Measurements from ENCODE around the gene TMEM221.

The TMEM221 gene

DNA sequence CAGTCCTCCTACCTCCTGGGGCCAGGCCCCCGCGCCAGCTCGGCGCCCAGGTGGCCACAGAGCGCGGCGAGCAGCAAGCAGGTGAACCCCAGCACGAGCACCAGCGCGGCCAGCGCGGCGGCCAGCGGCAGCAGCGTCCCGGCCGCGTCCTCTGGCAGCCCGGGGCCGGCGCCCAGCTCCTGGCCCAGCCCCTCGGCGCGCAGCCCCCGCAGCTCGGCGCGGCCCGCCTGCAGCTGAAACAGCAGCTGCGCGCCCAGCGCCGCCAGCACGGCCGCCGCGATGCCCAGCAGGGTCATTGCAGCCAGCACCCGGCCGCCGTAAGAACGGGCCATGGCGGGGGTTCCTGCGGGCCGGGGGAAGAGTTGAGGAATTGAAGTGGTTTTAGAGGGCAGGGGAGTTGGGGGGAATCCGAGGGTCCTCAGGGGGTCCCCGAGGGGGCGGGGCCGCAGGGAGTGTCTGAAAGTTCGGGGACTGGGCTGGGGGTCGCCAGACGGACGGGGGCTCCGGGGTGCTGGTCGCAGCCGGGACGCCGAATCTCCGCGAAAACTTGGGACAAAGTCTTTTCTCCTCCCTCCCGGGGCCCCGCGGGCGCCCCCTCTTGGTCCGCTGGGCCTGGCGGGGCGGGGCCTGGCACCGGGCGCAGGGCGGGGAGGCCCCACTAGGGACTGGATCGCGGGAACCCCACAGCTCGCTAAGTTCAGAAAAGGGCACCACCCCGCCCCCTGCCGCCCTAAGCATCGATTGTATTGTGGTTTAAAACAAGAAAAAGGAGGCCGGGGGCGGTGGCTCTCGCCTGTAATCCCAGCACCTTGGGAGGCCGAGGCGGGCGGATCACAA lies at the start of gene TMEM221 (continued):
- TF ChIP-seq, protein P1, sequence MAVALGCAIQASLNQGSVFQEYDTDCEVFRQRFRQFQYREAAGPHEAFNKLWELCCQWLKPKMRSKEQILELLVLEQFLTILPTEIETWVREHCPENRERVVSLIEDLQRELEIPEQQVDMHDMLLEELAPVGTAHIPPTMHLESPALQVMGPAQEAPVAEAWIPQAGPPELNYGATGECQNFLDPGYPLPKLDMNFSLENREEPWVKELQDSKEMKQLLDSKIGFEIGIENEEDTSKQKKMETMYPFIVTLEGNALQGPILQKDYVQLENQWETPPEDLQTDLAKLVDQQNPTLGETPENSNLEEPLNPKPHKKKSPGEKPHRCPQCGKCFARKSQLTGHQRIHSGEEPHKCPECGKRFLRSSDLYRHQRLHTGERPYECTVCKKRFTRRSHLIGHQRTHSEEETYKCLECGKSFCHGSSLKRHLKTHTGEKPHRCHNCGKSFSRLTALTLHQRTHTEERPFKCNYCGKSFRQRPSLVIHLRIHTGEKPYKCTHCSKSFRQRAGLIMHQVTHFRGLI (tag by site-specific recombination; IDR thresholded peaks at IDR 0.05): no peak
- peak; percentile 82 for TF ChIP-seq CTCF (tag by site-specific recombination; IDR thresholded peaks at IDR 0.05)
- TF ChIP-seq ZNF121 (tag by site-specific recombination; IDR thresholded peaks at IDR 0.05): peak; percentile 10; the same call in 1 of the 2 replicates
- TF ChIP-seq ZBTB8A (tag by site-specific recombination; IDR thresholded peaks at IDR 0.05): peak; percentile 90
- TF ChIP-seq ZNF677 (tag by site-specific recombination; IDR thresholded peaks at IDR 0.05): 0 out of 2 replicates have a peak, but pooled peaks have one; percentile 34
- TF ChIP-seq KLF16 (tag by site-specific recombination; IDR thresholded peaks at IDR 0.05): no peak
- TF ChIP-seq ZNF23 (tag by site-specific recombination; IDR thresholded peaks at IDR 0.05; ENCODE audit: borderline replicate concordance): no peak
- TF ChIP-seq ZNF416 (tag by site-specific recombination; IDR thresholded peaks at IDR 0.05): no peak
- TF ChIP-seq RBAK (tag by site-specific recombination; IDR thresholded peaks at IDR 0.05): no peak
- TF ChIP-seq HOXD13 (CRISPR knock-in tag; IDR thresholded peaks at IDR 0.05; ENCODE audit: borderline replicate concordance): no peak
- peak; percentile 46; the same call in 1 of the 2 replicates for TF ChIP-seq KLF9 (tag by site-specific recombination; IDR thresholded peaks at IDR 0.05; ENCODE audit: low read depth)
- no peak for TF ChIP-seq ZNF157 (tag by site-specific recombination; IDR thresholded peaks at IDR 0.05)
- TF ChIP-seq ZNF426 (tag by site-specific recombination; IDR thresholded peaks at IDR 0.05): no peak
- TF ChIP-seq REPIN1 (tag by site-specific recombination; IDR thresholded peaks at IDR 0.05; ENCODE audit: low read depth): no peak
- TF ChIP-seq, protein P2, sequence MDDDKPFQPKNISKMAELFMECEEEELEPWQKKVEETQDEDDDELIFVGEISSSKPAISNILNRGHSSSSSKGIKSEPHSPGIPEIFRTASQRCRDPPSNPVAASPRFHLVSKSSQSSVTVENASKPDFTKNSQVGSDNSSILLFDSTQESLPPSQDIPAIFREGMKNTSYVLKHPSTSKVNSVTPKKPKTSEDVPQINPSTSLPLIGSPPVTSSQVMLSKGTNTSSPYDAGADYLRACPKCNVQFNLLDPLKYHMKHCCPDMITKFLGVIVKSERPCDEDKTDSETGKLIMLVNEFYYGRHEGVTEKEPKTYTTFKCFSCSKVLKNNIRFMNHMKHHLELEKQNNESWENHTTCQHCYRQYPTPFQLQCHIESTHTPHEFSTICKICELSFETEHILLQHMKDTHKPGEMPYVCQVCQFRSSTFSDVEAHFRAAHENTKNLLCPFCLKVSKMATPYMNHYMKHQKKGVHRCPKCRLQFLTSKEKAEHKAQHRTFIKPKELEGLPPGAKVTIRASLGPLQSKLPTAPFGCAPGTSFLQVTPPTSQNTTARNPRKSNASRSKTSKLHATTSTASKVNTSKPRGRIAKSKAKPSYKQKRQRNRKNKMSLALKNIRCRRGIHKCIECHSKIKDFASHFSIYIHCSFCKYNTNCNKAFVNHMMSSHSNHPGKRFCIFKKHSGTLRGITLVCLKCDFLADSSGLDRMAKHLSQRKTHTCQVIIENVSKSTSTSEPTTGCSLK (tag by site-specific recombination; IDR thresholded peaks at IDR 0.05): no peak
- TF ChIP-seq ZNF423 (tag by site-specific recombination; IDR thresholded peaks at IDR 0.05): no peak
- TF ChIP-seq ZNF623 (tag by site-specific recombination; IDR thresholded peaks at IDR 0.05): no peak
- TF ChIP-seq ZFP37 (tag by site-specific recombination; IDR thresholded peaks at IDR 0.05): no peak
- TF ChIP-seq, protein P3, sequence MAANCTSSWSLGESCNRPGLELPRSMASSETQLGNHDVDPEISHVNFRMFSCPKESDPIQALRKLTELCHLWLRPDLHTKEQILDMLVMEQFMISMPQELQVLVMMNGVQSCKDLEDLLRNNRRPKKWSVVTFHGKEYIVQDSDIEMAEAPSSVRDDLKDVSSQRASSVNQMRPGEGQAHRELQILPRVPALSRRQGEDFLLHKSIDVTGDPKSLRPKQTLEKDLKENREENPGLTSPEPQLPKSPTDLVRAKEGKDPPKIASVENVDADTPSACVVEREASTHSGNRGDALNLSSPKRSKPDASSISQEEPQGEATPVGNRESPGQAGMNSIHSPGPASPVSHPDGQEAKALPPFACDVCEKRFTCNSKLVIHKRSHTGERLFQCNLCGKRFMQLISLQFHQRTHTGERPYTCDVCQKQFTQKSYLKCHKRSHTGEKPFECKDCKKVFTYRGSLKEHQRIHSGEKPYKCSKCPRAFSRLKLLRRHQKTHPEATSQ (tag by site-specific recombination; IDR thresholded peaks at IDR 0.05): no peak
- TF ChIP-seq, protein P4, sequence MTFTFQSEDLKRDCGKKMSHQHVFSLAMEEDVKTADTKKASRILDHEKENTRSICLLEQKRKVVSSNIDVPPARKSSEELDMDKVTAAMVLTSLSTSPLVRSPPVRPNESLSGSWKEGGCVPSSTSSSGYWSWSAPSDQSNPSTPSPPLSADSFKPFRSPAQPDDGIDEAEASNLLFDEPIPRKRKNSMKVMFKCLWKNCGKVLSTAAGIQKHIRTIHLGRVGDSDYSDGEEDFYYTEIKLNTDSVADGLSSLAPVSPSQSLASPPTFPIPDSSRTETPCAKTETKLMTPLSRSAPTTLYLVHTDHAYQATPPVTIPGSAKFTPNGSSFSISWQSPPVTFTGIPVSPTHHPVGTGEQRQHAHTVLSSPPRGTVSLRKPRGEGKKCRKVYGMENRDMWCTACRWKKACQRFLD (tag by site-specific recombination; IDR thresholded peaks at IDR 0.05): no peak
- TF ChIP-seq ZNF24 (tag by site-specific recombination; IDR thresholded peaks at IDR 0.05): no peak
- TF ChIP-seq ZNF544 (tag by site-specific recombination; IDR thresholded peaks at IDR 0.05): no peak
- 0 out of 2 replicates have a peak, but pooled peaks have one; percentile 17 for TF ChIP-seq ZXDB (tag by site-specific recombination; IDR thresholded peaks at IDR 0.05)
- TF ChIP-seq, protein P5, sequence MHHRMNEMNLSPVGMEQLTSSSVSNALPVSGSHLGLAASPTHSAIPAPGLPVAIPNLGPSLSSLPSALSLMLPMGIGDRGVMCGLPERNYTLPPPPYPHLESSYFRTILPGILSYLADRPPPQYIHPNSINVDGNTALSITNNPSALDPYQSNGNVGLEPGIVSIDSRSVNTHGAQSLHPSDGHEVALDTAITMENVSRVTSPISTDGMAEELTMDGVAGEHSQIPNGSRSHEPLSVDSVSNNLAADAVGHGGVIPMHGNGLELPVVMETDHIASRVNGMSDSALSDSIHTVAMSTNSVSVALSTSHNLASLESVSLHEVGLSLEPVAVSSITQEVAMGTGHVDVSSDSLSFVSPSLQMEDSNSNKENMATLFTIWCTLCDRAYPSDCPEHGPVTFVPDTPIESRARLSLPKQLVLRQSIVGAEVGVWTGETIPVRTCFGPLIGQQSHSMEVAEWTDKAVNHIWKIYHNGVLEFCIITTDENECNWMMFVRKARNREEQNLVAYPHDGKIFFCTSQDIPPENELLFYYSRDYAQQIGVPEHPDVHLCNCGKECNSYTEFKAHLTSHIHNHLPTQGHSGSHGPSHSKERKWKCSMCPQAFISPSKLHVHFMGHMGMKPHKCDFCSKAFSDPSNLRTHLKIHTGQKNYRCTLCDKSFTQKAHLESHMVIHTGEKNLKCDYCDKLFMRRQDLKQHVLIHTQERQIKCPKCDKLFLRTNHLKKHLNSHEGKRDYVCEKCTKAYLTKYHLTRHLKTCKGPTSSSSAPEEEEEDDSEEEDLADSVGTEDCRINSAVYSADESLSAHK (tag by site-specific recombination; IDR thresholded peaks at IDR 0.05): no peak
- TF ChIP-seq ZNF335 (tag by site-specific recombination; conservative IDR thresholded peaks at IDR 0.05): peak; percentile 73
- peak; percentile 81 for TF ChIP-seq ZFP69B (tag by site-specific recombination; IDR thresholded peaks at IDR 0.05)
- no peak for TF ChIP-seq YY1 (tag by site-specific recombination; IDR thresholded peaks at IDR 0.05)
- TF ChIP-seq ZNF37A (tag by site-specific recombination; IDR thresholded peaks at IDR 0.05): no peak
- TF ChIP-seq ZNF610 (tag by site-specific recombination; IDR thresholded peaks at IDR 0.05; ENCODE audit: borderline replicate concordance): no peak
- no peak for TF ChIP-seq ZNF155 (tag by site-specific recombination; IDR thresholded peaks at IDR 0.05)

Measured in HEK293 (cell line).